H1 (cell line): ENCODE measurements around the gene ECI1. TPM values are rescaled to one million over a fixed set of nuclear protein-coding genes. Genes with fewer than 3 reads are reported as not detected.

ENCODE experiments used
- CTCF ChIA-PET: fragments of 300-600 bp; sonication (Branson Sonifier 250); formaldehyde crosslinking; loops from one replicate; lab custom pipeline; 2021; ENCODE audit not compliant: partially characterized antibody; lab: Charles Lee
- POLR2A ChIA-PET: fragments of 300-600 bp; sonication (Branson Sonifier 250); formaldehyde crosslinking; loops from one replicate; lab custom pipeline; 2021; ENCODE audit warnings: inconsistent platforms; ENCODE audit not compliant: partially characterized antibody; lab: Charles Lee
- DNase-seq, 2 experiments: peaks; one replicate each; pipeline versions ENCODE4 v3.0.0 to v3.0.0-alpha.2; 2010 to 2022; ENCODE audit warnings: low spot score in 2 of 2, low read depth in 1 of 2, mixed read lengths in 1 of 2
- FAIRE-seq: peaks from 2 replicates; lab custom pipeline; 2011; peaks lifted over from hg19 to GRCh38; lab: Jason Lieb, UNC
- H2AFZ ChIP-seq: 2 replicates; pipeline ENCODE4 v1.8.1; 2012; ENCODE audit warnings: low read length, inconsistent platforms
- H2AK5ac ChIP-seq: 2 replicates; pipeline ENCODE4 v1.6.1; 2013; ENCODE audit warnings: low read depth, low read length
- H2BK120ac ChIP-seq: replicated peaks from 2 replicates; pipeline ENCODE3; 2013; ENCODE audit warnings: low read depth, low read length, inconsistent platforms
- H2BK12ac ChIP-seq: 2 replicates; pipeline ENCODE4 v1.6.1; 2013; ENCODE audit warnings: low read depth, low read length
- H2BK15ac ChIP-seq: 2 replicates; pipeline ENCODE4 v1.6.1; 2013; ENCODE audit warnings: low read length
- H2BK20ac ChIP-seq: 2 replicates; pipeline ENCODE4 v1.6.1; 2013; ENCODE audit warnings: low read length
- H2BK5ac ChIP-seq: 2 replicates; pipeline ENCODE4 v1.6.1; 2013; ENCODE audit warnings: low read depth, low read length
- H3K14ac ChIP-seq: 2 replicates; pipeline ENCODE4 v1.6.1; 2013; ENCODE audit warnings: inconsistent platforms; ENCODE audit not compliant: insufficient read length
- H3K18ac ChIP-seq: 2 replicates; pipeline ENCODE4 v1.6.1; 2013; ENCODE audit warnings: low read length; ENCODE audit errors: extremely low read depth
- H3K23ac ChIP-seq: 2 replicates; pipeline ENCODE4 v1.6.1; 2013; ENCODE audit warnings: inconsistent platforms; ENCODE audit not compliant: insufficient read length
- H3K23me2 ChIP-seq: 2 replicates; pipeline ENCODE4 v1.6.1; 2013; ENCODE audit warnings: low read depth, low read length
- H3K27ac ChIP-seq: 2 replicates; pipeline ENCODE4 v1.6.1; 2011; ENCODE audit warnings: low read depth, low read length, inconsistent platforms
- H3K27me3 ChIP-seq, 4 experiments: replicated peaks in 1 of 4; 1 replicate in 1 of 4; 2 replicates in 3 of 4; pipeline versions ENCODE4 v1.6.1 to v1.8.1; 2011 to 2013; ENCODE audit warnings: low read length in 3 of 4, mild to moderate bottlenecking in 3 of 4, inconsistent platforms in 2 of 4, mixed read lengths in 2 of 4, moderate library complexity in 1 of 4; ENCODE audit not compliant: control insufficient read depth in 3 of 4, insufficient read depth in 3 of 4; ENCODE audit errors: extremely low read depth in 1 of 4
- H3K36me3 ChIP-seq, 4 experiments: 2 replicates each; pipeline versions ENCODE4 v1.6.1 to v1.8.1; 2011 to 2013; ENCODE audit warnings: mild to moderate bottlenecking in 4 of 4, low read length in 3 of 4, moderate library complexity in 2 of 4, control low read depth in 1 of 4, inconsistent platforms in 1 of 4; ENCODE audit not compliant: insufficient read depth in 4 of 4, control insufficient read depth in 2 of 4
- H3K4ac ChIP-seq: replicated peaks from 2 replicates; pipeline ENCODE3; 2013; ENCODE audit warnings: low read length, low read depth, mixed read lengths, inconsistent platforms; ENCODE audit not compliant: insufficient read length
- H3K4me1 ChIP-seq, 4 experiments: replicated peaks in 1 of 4; 1 replicate in 1 of 4; 2 replicates in 3 of 4; pipeline versions ENCODE4 v1.6.1 to v1.8.1; 2011 to 2013; ENCODE audit warnings: low read length in 3 of 4, inconsistent platforms in 2 of 4, mixed read lengths in 1 of 4; ENCODE audit not compliant: insufficient read depth in 4 of 4, control insufficient read depth in 3 of 4
- H3K4me2 ChIP-seq, 2 experiments: 2 replicates each; pipeline versions ENCODE4 v1.6.1 to v1.8.1; 2011 to 2013; ENCODE audit warnings: low read depth in 2 of 2, low read length in 2 of 2, control low read depth in 1 of 2, inconsistent platforms in 1 of 2, mild to moderate bottlenecking in 1 of 2; ENCODE audit not compliant: insufficient read depth in 1 of 2
- H3K4me3 ChIP-seq, 4 experiments: fragments of 200-600, 300-600 bp in 1 of 4; sonication (generic), shearing (Covaris generic), sonication (Bioruptor Twin) in 1 of 4; 2 replicates each; pipeline versions ENCODE4 v1.5.1 to v1.8.1; 2011 to 2016; ENCODE audit warnings: low read length in 4 of 4, low read depth in 3 of 4, control low read depth in 2 of 4, inconsistent platforms in 2 of 4, mild to moderate bottlenecking in 2 of 4, mixed read lengths in 1 of 4, moderate library complexity in 1 of 4; ENCODE audit not compliant: insufficient read depth in 2 of 4; ENCODE audit errors: extremely low read depth in 1 of 4
- H3K56ac ChIP-seq: replicated peaks from 2 replicates; pipeline ENCODE3; 2013; ENCODE audit warnings: low read depth, mild to moderate bottlenecking, mixed read lengths, low read length, inconsistent platforms; ENCODE audit not compliant: insufficient read length
- H3K79me1 ChIP-seq: 2 replicates; pipeline ENCODE4 v1.6.1; 2013; ENCODE audit warnings: low read depth, low read length, control low read depth
- H3K79me2 ChIP-seq, 2 experiments: 2 replicates each; pipeline versions ENCODE4 v1.6.1 to v1.8.1; 2012 to 2013; ENCODE audit warnings: low read length in 2 of 2, mild to moderate bottlenecking in 2 of 2, inconsistent platforms in 1 of 2; ENCODE audit not compliant: insufficient read depth in 2 of 2, control insufficient read depth in 1 of 2
- H3K9ac ChIP-seq, 4 experiments: replicated peaks in 1 of 4; 1 replicate in 1 of 4; 2 replicates in 3 of 4; pipeline versions ENCODE4 v1.6.1 to v1.8.1; 2011 to 2013; ENCODE audit warnings: low read depth in 3 of 4, low read length in 3 of 4, control low read depth in 2 of 4, mild to moderate bottlenecking in 2 of 4, moderate library complexity in 2 of 4, inconsistent platforms in 1 of 4; ENCODE audit errors: extremely low read depth in 1 of 4
- H3K9me3 ChIP-seq, 2 experiments: 2 replicates each; pipeline versions ENCODE4 v1.6.1 to v1.8.1; 2012 to 2013; ENCODE audit warnings: mild to moderate bottlenecking in 2 of 2, moderate library complexity in 2 of 2, control low read depth in 1 of 2, inconsistent platforms in 1 of 2, low read depth in 1 of 2, low read length in 1 of 2, mixed read lengths in 1 of 2; ENCODE audit not compliant: insufficient read depth in 2 of 2
- H4K20me1 ChIP-seq, 2 experiments: replicated peaks in 1 of 2; 2 replicates each; pipeline versions ENCODE3 to v1.8.1; 2011 to 2013; ENCODE audit warnings: inconsistent platforms in 2 of 2, low read length in 2 of 2, mild to moderate bottlenecking in 1 of 2; ENCODE audit not compliant: insufficient read depth in 2 of 2, control insufficient read depth in 1 of 2
- H4K5ac ChIP-seq: 2 replicates; pipeline ENCODE4 v1.6.1; 2013; ENCODE audit warnings: low read length, low read depth, mixed read lengths, inconsistent platforms; ENCODE audit not compliant: insufficient read length
- H4K8ac ChIP-seq: 2 replicates; pipeline ENCODE4 v1.8.0; 2013; ENCODE audit warnings: mild to moderate bottlenecking, moderate library complexity, low read length, inconsistent platforms; ENCODE audit not compliant: insufficient read depth; ENCODE audit errors: extremely low read depth
- H4K91ac ChIP-seq: replicated peaks from 2 replicates; pipeline ENCODE3; 2013; ENCODE audit warnings: low read length, mixed read lengths, inconsistent platforms; ENCODE audit not compliant: insufficient read length
- BACH1 ChIP-seq: IDR thresholded peaks from 2 replicates; pipeline ENCODE4 v1.6.1; 2012; ENCODE audit warnings: low read length, improper control_type of control experiment
- JUND ChIP-seq: IDR thresholded peaks from 2 replicates; pipeline ENCODE4 v1.6.1; 2011; ENCODE audit warnings: mild to moderate bottlenecking, improper control_type of control experiment, low read length
- RXRA ChIP-seq: IDR thresholded peaks from 2 replicates; pipeline ENCODE4 v1.6.1; 2011; ENCODE audit warnings: low read depth, mild to moderate bottlenecking, low read length, moderate library complexity; ENCODE audit not compliant: insufficient read depth
- TAF7 ChIP-seq: optimal IDR thresholded peaks from 2 replicates; pipeline ENCODE3; 2011; ENCODE audit warnings: low read depth, mild to moderate bottlenecking, inconsistent platforms, low read length, moderate library complexity, borderline replicate concordance
- ZNF274 ChIP-seq: IDR thresholded peaks from 2 replicates; pipeline ENCODE4 v1.7.0; 2012; ENCODE audit warnings: low read length, borderline replicate concordance; ENCODE audit errors: extremely low read depth
- WGBS, 2 experiments: shearing (Covaris generic) in 1 of 2; methylation state at CpG; one replicate each; pipeline versions ENCODE4 v1.1.6 to v1.1.7; 2013 to 2015; ENCODE audit warnings: low lambda C conversion rate in 2 of 2, mixed read lengths in 2 of 2, inconsistent platforms in 1 of 2, low coverage in 1 of 2, missing lambda C conversion rate in 1 of 2; ENCODE audit not compliant: insufficient replicate concordance in 2 of 2, insufficient coverage in 1 of 2, insufficient read length in 1 of 2; ENCODE audit errors: extremely low coverage in 1 of 2, missing lambda C conversion rate in 1 of 2; 5-methylcytosine and 5-hydroxymethylcytosine counted together
- polyA plus RNA-seq, 7 experiments: library from polyadenylated mRNA; depleted of rRNA in 3 of 7; stranded (reverse) in 5 of 7; unstranded in 2 of 7; fragments of >200 nt in 5 of 7; fragments of 200-250 nt in 2 of 7; gene quantifications; 1 replicate in 5 of 7; 2 replicates in 1 of 7; 4 replicates in 1 of 7; pipeline versions ENCODE4 v1.2.1 to v1.2.3, GENCODE V29; 2011 to 2013; ENCODE audit warnings: missing spikeins in 2 of 7, mixed read lengths in 2 of 7
- total RNA-seq: library from RNA; stranded (reverse); fragmentation: NEBNext Ultra II Directional; extraction: Animal tissue kit (Norgen Biotek cat#: 25700); gene quantifications from 2 replicates; pipeline ENCODE4 v1.2.1, GENCODE V29; 2021
- TF ChIP-seq, protein P1 (sequence below): IDR thresholded peaks from 2 replicates; pipeline ENCODE4 v1.6.1; 2012; ENCODE audit warnings: inconsistent platforms

ECI1 gene
- total and polyA plus RNA-seq, 2 of the 8 experiments (the other 6 are each of a cell fraction or from before 2014, with no cell fraction given), result 79.5 to 151 TPM

GRCh38 chr16:2246301-2246885, 5.0 kb downstream of the ECI1 start:
- FAIRE-seq (no peak), DNase-seq (no peak)
- Histone ChIP-seq H3K4ac (no peak overlapping the region), H3K9me3 (no peaks in the 10 kb centered on the region), H3K79me2 (peaks cover 0 to 23% of the 10 kb centered on the region in 2 experiments; a peak in 2 of 4 replicates), H2BK15ac (no peak overlapping the region), H4K8ac (no peak overlapping the region), H3K27ac (no peak overlapping the region), H4K91ac (no peak overlapping the region), H4K5ac (no peak overlapping the region), H3K4me3 (no peak overlapping the region), H3K9ac (no peak overlapping the region), H3K4me1 (peaks cover 0 to 5% (median 0%) of the 10 kb centered on the region in 4 experiments; a peak in 3 of 7 replicates), H3K27me3 (no peaks in the 10 kb centered on the region), H3K36me3 (peaks cover 18 to 45% (median 30%) of the 10 kb centered on the region in 4 experiments), H3K56ac (no peak overlapping the region), H2BK120ac (no peak overlapping the region), H3K23ac (no peak overlapping the region), H2BK5ac (no peak overlapping the region), H4K20me1 (peaks cover 4 to 19% of the 10 kb centered on the region in 2 experiments), H3K4me2 (no peak overlapping the region), H2AK5ac (no peak overlapping the region), H3K79me1 (peaks cover 4% of the 10 kb centered on the region), H2BK12ac (no peak overlapping the region), H3K14ac (no peak overlapping the region), H2BK20ac (no peak overlapping the region), H3K23me2 (peaks cover 3% of the 10 kb centered on the region; the same call in 1 of the 2 replicates), H2AFZ (no peak overlapping the region), H3K18ac (no peak overlapping the region)
- ChIA-PET POLR2A (interaction anchor here (0.8 to 13.9 kb wide), 7 partner anchors 7 to 274 kb away, joined by 3 to 181 read pairs (median 4); partner anchors contain the start of genes BRICD5, DNASE1L2 and PGP), CTCF (interaction anchor here (0.7 to 1.7 kb wide), 5 partner anchors 7 to 51 kb away, joined by 3 to 5 read pairs (median 3); no protein-coding TSS in a partner anchor)
- TF ChIP-seq, protein P1, sequence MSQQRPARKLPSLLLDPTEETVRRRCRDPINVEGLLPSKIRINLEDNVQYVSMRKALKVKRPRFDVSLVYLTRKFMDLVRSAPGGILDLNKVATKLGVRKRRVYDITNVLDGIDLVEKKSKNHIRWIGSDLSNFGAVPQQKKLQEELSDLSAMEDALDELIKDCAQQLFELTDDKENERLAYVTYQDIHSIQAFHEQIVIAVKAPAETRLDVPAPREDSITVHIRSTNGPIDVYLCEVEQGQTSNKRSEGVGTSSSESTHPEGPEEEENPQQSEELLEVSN, result no peak
- TF ChIP-seq ZNF274, result no peak
- no peak for TF ChIP-seq TAF7
- TF ChIP-seq JUND, result no peak
- TF ChIP-seq RXRA, result no peak
- TF ChIP-seq BACH1, result no peak
- WGBS, 2 experiments, result 93% methylated on average over 18 of the region's 18 CpGs; no CpG with 5 or more reads in 1 of the 2 experiments
